ENCODE data around the gene WASHC3. TPM values are rescaled to one million over a fixed set of nuclear protein-coding genes. Genes with fewer than 3 reads are reported as not detected.
"Not testable (repeated sequence)": the region's sequence is repeated elsewhere in the genome, so short reads cannot be mapped to it uniquely, and the experiment has no call there.

Gene WASHC3
- total and polyA plus RNA-seq, 4 donors: 22.4 to 51.4 (median 25.8) TPM

- not testable (repeated sequence) for H3K4me3 ChIP-seq (ENCODE audit: low read depth in 1 of 3, low read length in 3 of 3); H3K9me3 ChIP-seq (ENCODE audit: control insufficient read depth in 4 of 4, low read length in 3 of 4); H3K27ac ChIP-seq (ENCODE audit: low read depth in 1 of 2, low read length in 2 of 2); H3K9ac ChIP-seq (ENCODE audit: low read depth in 1 of 2, low read length in 2 of 2); H3K4me1 ChIP-seq (ENCODE audit: control insufficient read depth in 4 of 4, insufficient read depth in 4 of 4, low read length in 3 of 4); H3K27me3 ChIP-seq (ENCODE audit: control insufficient read depth in 4 of 4, insufficient read depth in 4 of 4, low read length in 3 of 4); DNase-seq (ENCODE audit: low spot score); H3K36me3 ChIP-seq (ENCODE audit: control insufficient read depth in 4 of 4, insufficient read depth in 3 of 4, low read depth in 1 of 4, low read length in 3 of 4)
- 99% methylated on average over 38 of the region's 38 CpGs for WGBS
Measured at GRCh38 chr12:102089228-102089835, 27.5 kb upstream of the WASHC3 start.

GRCh38 chr12:102080842-102081241 is 19.1 kb upstream of the WASHC3 start:
- no peak for DNase-seq (ENCODE audit: low spot score)

GRCh38 chr12:102072092-102072491 is 10.3 kb upstream of the WASHC3 start:
- DNase-seq (ENCODE audit: low spot score); H3K27me3 ChIP-seq (ENCODE audit: control insufficient read depth in 4 of 4, insufficient read depth in 4 of 4, low read length in 3 of 4); H3K9me3 ChIP-seq (ENCODE audit: control insufficient read depth in 4 of 4, low read length in 3 of 4); H3K36me3 ChIP-seq (ENCODE audit: control insufficient read depth in 4 of 4, insufficient read depth in 3 of 4, low read depth in 1 of 4, low read length in 3 of 4); H3K4me3 ChIP-seq (ENCODE audit: low read depth in 1 of 3, low read length in 3 of 3); H3K27ac ChIP-seq (ENCODE audit: low read depth in 1 of 2, low read length in 2 of 2); H3K9ac ChIP-seq (ENCODE audit: low read depth in 1 of 2, low read length in 2 of 2); H3K4me1 ChIP-seq (ENCODE audit: control insufficient read depth in 4 of 4, insufficient read depth in 4 of 4, low read length in 3 of 4): not testable (repeated sequence)
- 95% methylated on average over 7 of the region's 7 CpGs for WGBS

More at GRCh38 chr12:102080842-102081241, 19.1 kb upstream of the WASHC3 start:
- H3K27ac ChIP-seq (ENCODE audit: low read depth in 1 of 2, low read length in 2 of 2): no peak overlapping the region
- H3K9ac ChIP-seq (ENCODE audit: low read depth in 1 of 2, low read length in 2 of 2): no peak overlapping the region
- no peaks in the 10 kb centered on the region for H3K4me1 ChIP-seq (ENCODE audit: control insufficient read depth in 4 of 4, insufficient read depth in 4 of 4, low read length in 3 of 4)
- no peaks in the 10 kb centered on the region for H3K9me3 ChIP-seq (ENCODE audit: control insufficient read depth in 4 of 4, low read length in 3 of 4)
- TF ChIP-seq HNF4G (IDR thresholded peaks at IDR 0.05) (no peak), FOXA1 (IDR thresholded peaks at IDR 0.05) (no peak), YY1 (IDR thresholded peaks at IDR 0.05) (no peak), EGR1 (IDR thresholded peaks at IDR 0.05; ENCODE audit: low read depth in 2 of 2) (no peak), ZBTB33 (IDR thresholded peaks at IDR 0.05) (no peak), SP1 (IDR thresholded peaks at IDR 0.05) (no peak), TAF1 (conservative IDR thresholded peaks at IDR 0.05) (no peak), JUND (IDR thresholded peaks at IDR 0.05) (no peak), NR2F2 (IDR thresholded peaks at IDR 0.05) (no peak)
- no peak overlapping the region for H3K4me3 ChIP-seq (ENCODE audit: low read depth in 1 of 3, low read length in 3 of 3)
- no peaks in the 10 kb centered on the region for H3K27me3 ChIP-seq (ENCODE audit: control insufficient read depth in 4 of 4, insufficient read depth in 4 of 4, low read length in 3 of 4)
- WGBS: 97% methylated on average over 4 of the region's 4 CpGs
- peaks cover 4 to 22% (median 14%) of the 10 kb centered on the region in 4 donors for H3K36me3 ChIP-seq (ENCODE audit: control insufficient read depth in 4 of 4, insufficient read depth in 3 of 4, low read depth in 1 of 4, low read length in 3 of 4)

- H3K27me3 ChIP-seq (ENCODE audit: control insufficient read depth in 4 of 4, insufficient read depth in 4 of 4, low read length in 3 of 4): no peaks in the 10 kb centered on the region
- H3K9me3 ChIP-seq (ENCODE audit: control insufficient read depth in 4 of 4, low read length in 3 of 4): no peaks in the 10 kb centered on the region
- TF ChIP-seq EGR1 (IDR thresholded peaks at IDR 0.05; ENCODE audit: low read depth in 2 of 2): no peak
- no peak for TF ChIP-seq JUND (IDR thresholded peaks at IDR 0.05)
- TF ChIP-seq ATF3 (IDR thresholded peaks at IDR 0.05): no peak
- no peak for TF ChIP-seq HNF4G (IDR thresholded peaks at IDR 0.05)
- TF ChIP-seq NR2F2 (IDR thresholded peaks at IDR 0.05): no peak
- no peak for TF ChIP-seq REST (IDR thresholded peaks at IDR 0.05)
- no peak for TF ChIP-seq ZBTB33 (IDR thresholded peaks at IDR 0.05)
- no peak for TF ChIP-seq GABPA (IDR thresholded peaks at IDR 0.05 in 1 of 2, conservative IDR thresholded peaks at IDR 0.05 in 1 of 2)
- TF ChIP-seq SP1 (IDR thresholded peaks at IDR 0.05): no peak
- peak; percentile 36 for TF ChIP-seq YY1 (IDR thresholded peaks at IDR 0.05)
- peak in 1 of 2 donors; percentile 44 for TF ChIP-seq HNF4A (conservative IDR thresholded peaks at IDR 0.05)
- TF ChIP-seq FOXA1 (IDR thresholded peaks at IDR 0.05): no peak
- no peak overlapping the region for H3K27ac ChIP-seq (ENCODE audit: low read depth in 1 of 2, low read length in 2 of 2)
- peaks cover 0 to 2% (median 0%) of the 10 kb centered on the region in 4 donors for H3K36me3 ChIP-seq (ENCODE audit: control insufficient read depth in 4 of 4, insufficient read depth in 3 of 4, low read depth in 1 of 4, low read length in 3 of 4)
- H3K9ac ChIP-seq (ENCODE audit: low read depth in 1 of 2, low read length in 2 of 2): no peak overlapping the region
- DNase-seq (ENCODE audit: low spot score): no peak
- peaks cover 0 to 6% (median 2%) of the 10 kb centered on the region in 4 donors for H3K4me1 ChIP-seq (ENCODE audit: control insufficient read depth in 4 of 4, insufficient read depth in 4 of 4, low read length in 3 of 4)
- H3K4me3 ChIP-seq (ENCODE audit: low read depth in 1 of 3, low read length in 3 of 3): no peak overlapping the region
- 31% methylated on average over 3 of the region's 3 CpGs for WGBS
Measured at GRCh38 chr12:102069707-102070106, 7.9 kb upstream of the WASHC3 start.

Data from liver (tissue), 9 donors.